ENCODE data around the gene ADARB1. TPM values are rescaled to one million over a fixed set of nuclear protein-coding genes. Genes with fewer than 3 reads are reported as not detected.

ADARB1 gene
- total RNA-seq, 1 experiment from 2014 or later = 15.8 TPM

GRCh38 chr21:45264146-45264911 lies 189.9 kb downstream of the ADARB1 start:
- peak; percentile 13 for DNase-seq
- H3K36me3 Mint-ChIP-seq (ENCODE audit: insufficient read depth in 1 of 3, low read depth in 3 of 3) = peaks cover 36 to 60% (median 54%) of the 10 kb centered on the region in 3 experiments
- WGBS (ENCODE audit: extremely low coverage, insufficient read length, low lambda C conversion rate) = no CpG with 5 or more reads among the region's 23 CpGs

More at GRCh38 chr21:45264146-45264911, 189.9 kb downstream of the ADARB1 start:
- Histone ChIP-seq H3T11ph (ENCODE audit: low read length) (no peak overlapping the region), H2BK12ac (ENCODE audit: insufficient read length, low read depth, low read length) (no peak overlapping the region), H4K91ac (ENCODE audit: insufficient read length, low read depth, low read length) (no peak overlapping the region), H2BK5ac (ENCODE audit: insufficient read length, low read length) (no peak overlapping the region), H3K23ac (ENCODE audit: insufficient read length, low read depth, low read length) (no peak overlapping the region), H3K4me2 (ENCODE audit: insufficient read depth, insufficient read length, low read length) (no peak overlapping the region), H3K4ac (ENCODE audit: low read depth, low read length) (no peak overlapping the region), H2BK120ac (ENCODE audit: low read depth, low read length, poor library complexity, severe bottlenecking) (no peak overlapping the region), H3K79me2 (ENCODE audit: insufficient read depth, low read length) (no peaks in the 10 kb centered on the region), H3K27me3 (ENCODE audit: insufficient read depth, low read length) (no peaks in the 10 kb centered on the region), H4K20me1 (ENCODE audit: control insufficient read depth, insufficient read depth, insufficient read length) (no peaks in the 10 kb centered on the region), H3K27ac (ENCODE audit: insufficient read length, low read depth, low read length) (no peak overlapping the region), H2BK15ac (ENCODE audit: low read depth, low read length) (no peak overlapping the region), H4K5ac (ENCODE audit: insufficient read length, low read depth, low read length) (no peak overlapping the region), H3K79me1 (ENCODE audit: insufficient read depth, low read depth, low read length, poor library complexity, severe bottlenecking) (no peaks in the 10 kb centered on the region), H2AFZ (ENCODE audit: low read length) (no peak overlapping the region), H2BK20ac (ENCODE audit: low read depth, low read length, poor library complexity, severe bottlenecking) (no peak overlapping the region), H3K9me3 (ENCODE audit: control insufficient read depth, low read depth, low read length) (no peaks in the 10 kb centered on the region), H3K56ac (ENCODE audit: insufficient read length, low read depth, low read length) (no peak overlapping the region), H3K18ac (ENCODE audit: insufficient read length, low read depth, low read length) (no peak overlapping the region), H3K4me1 (ENCODE audit: insufficient read depth, low read length) (no peaks in the 10 kb centered on the region), H4K8ac (replicated peaks; ENCODE audit: insufficient read length, low read depth, low read length) (no peak overlapping the region), H2AK5ac (ENCODE audit: insufficient read length, low read length) (no peak overlapping the region), H3K9ac (ENCODE audit: extremely low read depth, insufficient read length, low read length) (no peak overlapping the region), H3K14ac (ENCODE audit: insufficient read depth, low read length) (no peak overlapping the region), H3K23me2 (ENCODE audit: insufficient read length, low read depth, low read length, poor library complexity, severe bottlenecking) (no peaks in the 10 kb centered on the region)
- Mint-ChIP-seq H3K27me3 (ENCODE audit: low read depth) (no peaks in the 10 kb centered on the region), H3K9me3 (peaks cover 2 to 4% of the 10 kb centered on the region in 2 experiments; a peak in 2 of 5 replicates), H3K27ac (no peak overlapping the region), H3K4me3 (no peak overlapping the region), H3K4me1 (no peaks in the 10 kb centered on the region)
- no peak for TF ChIP-seq CTCF (conservative IDR thresholded peaks at IDR 0.05)
